ENCODE data around the gene SEPTIN3.

The SEPTIN3 gene

GRCh38 chr22:41976961-41977566 lies 7.8 kb downstream of the SEPTIN3 start:
- Histone ChIP-seq H3K9ac (ENCODE audit: low read depth, low read length) (peak overlapping the region; percentile 68; the same call in 1 of the 2 replicates), H3K4me1 (ENCODE audit: insufficient read depth, low read length) (peaks cover 4% of the 10 kb centered on the region; the same call in 1 of the 2 replicates)

GRCh38 chr22:41978732-41979131 lies 9.5 kb downstream of the SEPTIN3 start:
- Histone ChIP-seq H3K36me3 (ENCODE audit: insufficient read depth, low read length) (no peaks in the 10 kb centered on the region), H3K9ac (ENCODE audit: low read depth, low read length) (no peak overlapping the region), H3K9me3 (ENCODE audit: control insufficient read depth, insufficient read depth, low read length) (no peaks in the 10 kb centered on the region), H3K4me1 (ENCODE audit: insufficient read depth, low read length) (peaks cover 4% of the 10 kb centered on the region; the same call in 1 of the 2 replicates)

More at GRCh38 chr22:41976961-41977566, 7.8 kb downstream of the SEPTIN3 start:
- no peaks in the 10 kb centered on the region for H3K9me3 ChIP-seq (ENCODE audit: control insufficient read depth, insufficient read depth, low read length)
- no peaks in the 10 kb centered on the region for H3K36me3 ChIP-seq (ENCODE audit: insufficient read depth, low read length)

GRCh38 chr22:41979423-41980250 lies 10.4 kb downstream of the SEPTIN3 start:
- no peak overlapping the region for H3K9ac ChIP-seq (ENCODE audit: low read depth, low read length)
- H3K36me3 ChIP-seq (ENCODE audit: insufficient read depth, low read length) = no peaks in the 10 kb centered on the region
- H3K9me3 ChIP-seq (ENCODE audit: control insufficient read depth, insufficient read depth, low read length) = no peaks in the 10 kb centered on the region
- peaks cover 4% of the 10 kb centered on the region; the same call in 1 of the 2 replicates for H3K4me1 ChIP-seq (ENCODE audit: insufficient read depth, low read length)

- Histone ChIP-seq H3K4me1 (ENCODE audit: insufficient read depth, low read length) (peaks cover 2% of the 10 kb centered on the region; the same call in 1 of the 2 replicates), H3K9me3 (ENCODE audit: control insufficient read depth, insufficient read depth, low read length) (no peaks in the 10 kb centered on the region), H3K36me3 (ENCODE audit: insufficient read depth, low read length) (no peaks in the 10 kb centered on the region), H3K9ac (ENCODE audit: low read depth, low read length) (no peak overlapping the region)
These were observed 13.6 kb downstream of the SEPTIN3 start for GRCh38 chr22:41982865-41983264.

GRCh38 chr22:41983513-41984405 lies 14.5 kb downstream of the SEPTIN3 start:
- Histone ChIP-seq H3K9me3 (ENCODE audit: control insufficient read depth, insufficient read depth, low read length) (no peaks in the 10 kb centered on the region), H3K9ac (ENCODE audit: low read depth, low read length) (no peak overlapping the region), H3K4me1 (ENCODE audit: insufficient read depth, low read length) (no peaks in the 10 kb centered on the region), H3K36me3 (ENCODE audit: insufficient read depth, low read length) (no peaks in the 10 kb centered on the region)

GRCh38 chr22:41987276-41987675 lies 18.0 kb downstream of the SEPTIN3 start:
- Histone ChIP-seq H3K9me3 (ENCODE audit: control insufficient read depth, insufficient read depth, low read length) (no peaks in the 10 kb centered on the region), H3K4me1 (ENCODE audit: insufficient read depth, low read length) (no peaks in the 10 kb centered on the region), H3K36me3 (ENCODE audit: insufficient read depth, low read length) (no peaks in the 10 kb centered on the region), H3K9ac (ENCODE audit: low read depth, low read length) (no peak overlapping the region)

- Histone ChIP-seq H3K9ac (ENCODE audit: low read depth, low read length) (no peak overlapping the region), H3K4me1 (ENCODE audit: insufficient read depth, low read length) (no peaks in the 10 kb centered on the region), H3K36me3 (ENCODE audit: insufficient read depth, low read length) (no peaks in the 10 kb centered on the region), H3K9me3 (ENCODE audit: control insufficient read depth, insufficient read depth, low read length) (no peaks in the 10 kb centered on the region)
These were observed 20.0 kb downstream of the SEPTIN3 start for GRCh38 chr22:41989246-41989645.

GRCh38 chr22:41991111-41991510 lies 21.9 kb downstream of the SEPTIN3 start:
- no peaks in the 10 kb centered on the region for H3K4me1 ChIP-seq (ENCODE audit: insufficient read depth, low read length)
- H3K36me3 ChIP-seq (ENCODE audit: insufficient read depth, low read length) = peaks cover 5% of the 10 kb centered on the region; the same call in 1 of the 2 replicates
- H3K9ac ChIP-seq (ENCODE audit: low read depth, low read length) = no peak overlapping the region
- H3K9me3 ChIP-seq (ENCODE audit: control insufficient read depth, insufficient read depth, low read length) = no peaks in the 10 kb centered on the region

GRCh38 chr22:41992496-41992895 lies 23.3 kb downstream of the SEPTIN3 start:
- H3K9ac ChIP-seq (ENCODE audit: low read depth, low read length) = no peak overlapping the region
- no peaks in the 10 kb centered on the region for H3K9me3 ChIP-seq (ENCODE audit: control insufficient read depth, insufficient read depth, low read length)
- no peaks in the 10 kb centered on the region for H3K4me1 ChIP-seq (ENCODE audit: insufficient read depth, low read length)
- peaks cover 6% of the 10 kb centered on the region; the same call in 1 of the 2 replicates for H3K36me3 ChIP-seq (ENCODE audit: insufficient read depth, low read length)

GRCh38 chr22:41995211-41995610 lies 26.0 kb downstream of the SEPTIN3 start:
- no peak overlapping the region for H3K9ac ChIP-seq (ENCODE audit: low read depth, low read length)
- H3K36me3 ChIP-seq (ENCODE audit: insufficient read depth, low read length) = peaks cover 6% of the 10 kb centered on the region; the same call in 1 of the 2 replicates
- H3K9me3 ChIP-seq (ENCODE audit: control insufficient read depth, insufficient read depth, low read length) = no peaks in the 10 kb centered on the region
- no peaks in the 10 kb centered on the region for H3K4me1 ChIP-seq (ENCODE audit: insufficient read depth, low read length)

GRCh38 chr22:41996826-41997225 lies 27.6 kb downstream of the SEPTIN3 start:
- Histone ChIP-seq H3K4me1 (ENCODE audit: insufficient read depth, low read length) (no peaks in the 10 kb centered on the region), H3K36me3 (ENCODE audit: insufficient read depth, low read length) (peaks cover 6% of the 10 kb centered on the region; the same call in 1 of the 2 replicates), H3K9me3 (ENCODE audit: control insufficient read depth, insufficient read depth, low read length) (no peaks in the 10 kb centered on the region), H3K9ac (ENCODE audit: low read depth, low read length) (no peak overlapping the region)

- H3K36me3 ChIP-seq (ENCODE audit: insufficient read depth, low read length) = peaks cover 6% of the 10 kb centered on the region; the same call in 1 of the 2 replicates
- no peaks in the 10 kb centered on the region for H3K4me1 ChIP-seq (ENCODE audit: insufficient read depth, low read length)
- H3K9me3 ChIP-seq (ENCODE audit: control insufficient read depth, insufficient read depth, low read length) = no peaks in the 10 kb centered on the region
- peak within 1 kb of the TSS; percentile 49; the same call in 1 of the 2 replicates for H3K9ac ChIP-seq (ENCODE audit: low read depth, low read length)
These were observed 29.4 kb downstream of the SEPTIN3 start, which contains the start of gene WBP2NL for GRCh38 chr22:41998361-41999261. WBP2NL (plus strand) TSS chr22:41998788; CDS start chr22:41998819, 31 bp downstream.

- H3K9ac ChIP-seq (ENCODE audit: low read depth, low read length) = no peak overlapping the region
- H3K4me1 ChIP-seq (ENCODE audit: insufficient read depth, low read length) = no peaks in the 10 kb centered on the region
- H3K9me3 ChIP-seq (ENCODE audit: control insufficient read depth, insufficient read depth, low read length) = no peaks in the 10 kb centered on the region
- H3K36me3 ChIP-seq (ENCODE audit: insufficient read depth, low read length) = peaks cover 6% of the 10 kb centered on the region; the same call in 1 of the 2 replicates
These were observed 31.2 kb downstream of the SEPTIN3 start for GRCh38 chr22:42000466-42000865.
